IPS DF 6.9 (cell line): ENCODE measurements around the gene GPR18.

Source experiments
- DNase-seq: peaks from one replicate; pipeline ENCODE4 v3.0.0-alpha.2; 2013; ENCODE audit warnings: low read depth, low spot score
- H3K27ac ChIP-seq: one replicate; pipeline ENCODE4 v1.5.1; 2013; ENCODE audit warnings: low read length, control low read depth
- H3K27me3 ChIP-seq: 2 replicates; pipeline ENCODE4 v1.6.1; 2013; ENCODE audit warnings: mild to moderate bottlenecking, low read length; ENCODE audit not compliant: control insufficient read depth, insufficient read depth
- H3K36me3 ChIP-seq: 2 replicates; pipeline ENCODE4 v1.6.1; 2013; ENCODE audit warnings: low read length; ENCODE audit not compliant: control insufficient read depth, insufficient read depth
- H3K4me1 ChIP-seq: 2 replicates; pipeline ENCODE4 v1.6.1; 2013; ENCODE audit warnings: low read length; ENCODE audit not compliant: control insufficient read depth, insufficient read depth
- H3K4me3 ChIP-seq: 2 replicates; pipeline ENCODE4 v1.5.1; 2013; ENCODE audit warnings: mild to moderate bottlenecking, low read length
- H3K9me3 ChIP-seq: 2 replicates; pipeline ENCODE4 v1.6.1; 2013; ENCODE audit warnings: low read length, inconsistent platforms; ENCODE audit not compliant: control insufficient read depth, insufficient read depth
- WGBS: extraction: QIAGEN DNeasy Blood & Tissue Kit; methylation state at CpG from one replicate; pipeline ENCODE4 v1.1.7; 2013; ENCODE audit warnings: mixed read lengths, missing lambda C conversion rate; ENCODE audit not compliant: insufficient read length, insufficient coverage; 5-methylcytosine and 5-hydroxymethylcytosine counted together

Gene GPR18

DNA sequence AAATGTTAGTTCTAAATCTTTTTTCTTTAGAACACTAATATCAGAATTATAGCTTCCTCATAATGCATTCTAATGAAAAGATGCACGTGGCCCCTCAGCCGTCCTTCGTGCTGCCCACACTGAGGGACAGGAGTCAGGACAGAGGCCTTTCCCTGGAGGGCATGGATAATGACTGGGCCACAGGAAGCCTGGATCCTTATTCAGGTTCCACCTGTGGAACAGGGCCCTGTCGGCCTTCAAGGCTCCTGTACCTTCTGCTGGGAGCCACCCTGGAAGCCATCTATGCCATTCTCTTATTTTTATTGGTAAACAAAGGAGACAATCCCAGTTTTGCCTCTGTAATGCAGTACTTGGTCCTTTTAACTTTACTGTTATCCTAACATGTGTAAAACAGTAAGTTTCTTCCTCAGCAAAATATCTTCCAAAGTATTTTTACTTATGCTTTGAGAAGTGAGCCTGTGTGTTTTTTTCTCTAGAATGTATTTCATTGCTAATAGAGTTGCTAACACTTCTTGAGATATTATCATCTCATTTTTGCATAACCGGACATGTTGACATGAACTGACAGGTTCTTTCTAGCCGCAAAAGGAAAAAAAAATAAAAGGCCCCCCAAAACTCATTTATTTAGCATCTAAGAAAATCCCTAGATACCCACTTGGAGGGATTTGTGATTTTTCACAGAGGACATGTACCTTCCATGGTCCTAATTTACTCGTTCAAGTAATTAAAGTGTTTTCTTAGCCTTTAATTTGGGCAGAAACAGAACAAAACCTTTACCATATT lies 43.1 kb upstream of the GPR18 start:
- no peak overlapping the region for H3K4me3 ChIP-seq
- H3K4me1 ChIP-seq, result 0 out of 2 replicates have a peak, but pooled peaks cover 2% of the 10 kb centered on the region
- H3K9me3 ChIP-seq, result no peaks in the 10 kb centered on the region
- DNase-seq, result no peak
- H3K36me3 ChIP-seq, result no peaks in the 10 kb centered on the region
- whole genome bisulfite sequencing, result no CpG with 5 or more reads among the region's 7 CpGs
- no peak overlapping the region for H3K27ac ChIP-seq
- no peaks in the 10 kb centered on the region for H3K27me3 ChIP-seq

DNA sequence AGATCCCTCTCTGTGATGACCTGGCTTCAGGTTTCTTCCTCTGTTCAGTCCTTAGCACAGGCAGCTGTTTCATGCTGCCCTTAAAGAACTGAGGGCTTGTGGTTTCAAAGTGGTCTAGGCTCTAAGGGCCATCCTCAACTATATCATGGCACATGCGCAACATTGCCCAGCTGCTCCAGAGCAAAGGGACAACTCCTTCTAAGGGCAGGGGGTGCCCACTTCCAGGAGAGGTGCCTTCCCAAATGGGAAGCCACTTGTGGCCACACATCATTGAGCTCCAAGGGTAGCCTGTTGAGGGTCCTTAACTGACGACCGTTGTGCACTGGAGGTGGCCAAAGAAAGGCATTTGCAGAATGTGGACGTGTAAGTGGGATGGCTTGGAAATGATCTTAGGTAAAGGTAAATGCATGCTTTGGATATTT lies 41.8 kb upstream of the GPR18 start:
- no peak for DNase-seq
- 0 out of 2 replicates have a peak, but pooled peaks cover 2% of the 10 kb centered on the region for H3K4me1 ChIP-seq
- H3K27me3 ChIP-seq, result no peaks in the 10 kb centered on the region
- no peak overlapping the region for H3K27ac ChIP-seq
- no peaks in the 10 kb centered on the region for H3K36me3 ChIP-seq
- H3K9me3 ChIP-seq, result no peaks in the 10 kb centered on the region
- H3K4me3 ChIP-seq, result no peak overlapping the region
- no CpG with 5 or more reads among the region's 4 CpGs for WGBS

GRCh38 chr13:99299256-99299919 lies 41.2 kb upstream of the GPR18 start:
- Histone ChIP-seq H3K4me3 (no peak overlapping the region), H3K4me1 (0 out of 2 replicates have a peak, but pooled peaks cover 2% of the 10 kb centered on the region), H3K36me3 (no peaks in the 10 kb centered on the region), H3K27ac (no peak overlapping the region), H3K27me3 (no peaks in the 10 kb centered on the region), H3K9me3 (no peaks in the 10 kb centered on the region)
- WGBS, result no CpG with 5 or more reads among the region's 4 CpGs
- DNase-seq, result no peak

DNA sequence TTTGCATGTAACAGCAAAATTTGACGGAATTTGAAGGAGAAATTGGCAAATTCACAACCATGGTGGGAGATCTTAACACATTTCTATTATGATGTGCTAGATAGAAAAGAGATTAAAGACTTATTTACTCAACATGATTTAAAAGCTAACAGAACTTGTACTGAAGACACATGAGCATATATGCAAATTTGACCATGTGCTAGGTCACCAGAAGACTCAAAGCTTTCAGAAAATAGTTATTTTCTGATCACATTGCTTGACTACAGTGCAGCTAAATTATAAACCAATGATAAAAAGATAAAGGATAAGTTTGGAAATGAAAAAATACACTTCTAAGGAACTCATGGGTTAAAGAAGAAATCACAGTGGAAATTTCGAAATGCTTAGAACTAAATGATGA lies 39.9 kb upstream of the GPR18 start:
- no peak overlapping the region for H3K27ac ChIP-seq
- 0 out of 2 replicates have a peak, but pooled peaks cover 2% of the 10 kb centered on the region for H3K4me1 ChIP-seq
- no peak overlapping the region for H3K4me3 ChIP-seq
- no peaks in the 10 kb centered on the region for H3K9me3 ChIP-seq
- H3K27me3 ChIP-seq, result no peaks in the 10 kb centered on the region
- no CpG with 5 or more reads among the region's 2 CpGs for WGBS
- H3K36me3 ChIP-seq, result no peaks in the 10 kb centered on the region
- no peak for DNase-seq

DNA sequence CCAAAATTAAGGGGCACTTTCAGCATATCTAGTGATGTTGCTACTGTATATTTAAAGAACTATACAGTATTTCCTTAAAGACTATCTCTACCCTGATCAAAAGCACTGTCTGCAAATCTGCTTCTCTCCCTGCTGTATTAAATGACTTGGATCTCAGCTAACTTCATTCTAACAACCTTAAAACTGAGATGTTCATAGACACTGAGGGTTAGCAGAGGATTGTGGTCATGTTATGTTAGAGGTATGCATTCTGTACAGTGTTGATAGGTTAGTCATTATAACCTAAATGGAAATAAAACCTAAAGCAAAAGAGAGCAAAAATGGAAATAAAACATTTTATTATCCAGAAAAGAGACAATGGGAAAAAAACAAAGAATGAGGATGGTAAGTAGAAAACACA lies 39.2 kb upstream of the GPR18 start:
- no peaks in the 10 kb centered on the region for H3K9me3 ChIP-seq
- H3K36me3 ChIP-seq, result no peaks in the 10 kb centered on the region
- H3K27ac ChIP-seq, result no peak overlapping the region
- DNase-seq, result no peak
- H3K27me3 ChIP-seq, result no peaks in the 10 kb centered on the region
- 0 out of 2 replicates have a peak, but pooled peaks cover 2% of the 10 kb centered on the region for H3K4me1 ChIP-seq
- H3K4me3 ChIP-seq, result no peak overlapping the region

DNA sequence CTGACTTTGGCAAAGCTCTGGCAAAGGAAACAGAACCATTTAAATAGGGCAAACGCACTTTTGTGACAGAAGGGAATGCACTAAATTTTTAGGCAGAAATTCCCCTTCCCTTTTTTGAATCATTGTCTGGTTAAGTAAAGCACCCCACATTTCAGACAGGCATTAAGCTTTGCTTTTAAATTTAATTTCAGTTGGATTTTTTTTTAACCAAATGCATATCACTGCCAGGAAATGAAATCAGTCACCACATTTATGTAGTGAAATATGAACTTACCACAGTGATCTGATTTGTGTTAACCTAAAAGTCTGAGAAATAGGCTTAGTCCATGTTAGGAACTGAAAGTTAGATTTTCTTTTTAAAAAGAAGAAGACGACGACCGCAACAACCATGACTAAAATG lies 38.2 kb upstream of the GPR18 start:
- no peak for DNase-seq
- no CpG with 5 or more reads among the region's 4 CpGs for WGBS

DNA sequence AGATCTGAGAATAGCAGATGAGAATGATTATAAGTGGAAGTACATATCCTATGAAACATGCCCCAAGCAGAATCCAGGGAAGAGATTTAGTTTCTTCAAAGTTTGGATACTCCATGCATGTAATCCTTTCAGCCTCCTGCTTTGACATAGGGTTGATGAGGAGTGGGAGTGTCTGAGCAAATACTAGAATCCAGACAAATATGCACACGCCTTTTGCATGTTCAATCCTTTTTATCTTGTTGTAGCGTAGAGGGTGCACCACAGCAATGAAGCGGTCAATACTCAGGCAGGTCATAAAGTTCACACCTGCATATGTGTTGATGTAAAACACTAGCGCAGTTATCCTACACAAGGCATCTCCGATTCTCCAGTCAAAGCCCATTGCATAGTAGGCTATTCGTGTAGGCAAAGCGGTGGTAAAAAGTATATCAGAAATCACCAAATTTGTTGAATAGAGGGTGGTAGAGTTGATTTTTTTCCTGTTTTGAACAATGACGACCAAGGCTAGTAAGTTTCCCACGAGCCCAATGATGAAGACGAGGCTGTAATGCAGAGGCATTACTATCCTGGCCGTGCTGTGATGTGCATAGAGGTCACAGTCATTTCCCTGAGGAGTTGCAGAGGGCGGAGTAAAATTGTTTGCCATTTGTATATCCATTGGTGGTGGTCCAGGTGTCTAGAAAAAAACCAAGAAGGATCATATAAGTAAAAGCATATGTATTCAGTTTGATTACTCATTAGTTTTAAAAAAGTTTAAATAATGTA lies 37.5 kb upstream of the GPR18 start:
- Histone ChIP-seq H3K4me1 (0 out of 2 replicates have a peak, but pooled peaks cover 2% of the 10 kb centered on the region), H3K36me3 (no peaks in the 10 kb centered on the region), H3K9me3 (no peaks in the 10 kb centered on the region), H3K27ac (no peak overlapping the region), H3K27me3 (no peaks in the 10 kb centered on the region), H3K4me3 (no peak overlapping the region)
- no CpG with 5 or more reads among the region's 12 CpGs for WGBS
- DNase-seq, result no peak

More for the DNA sequence above, 38.2 kb upstream of the GPR18 start:
- Histone ChIP-seq H3K36me3 (no peaks in the 10 kb centered on the region), H3K4me1 (0 out of 2 replicates have a peak, but pooled peaks cover 2% of the 10 kb centered on the region), H3K4me3 (no peak overlapping the region), H3K27me3 (no peaks in the 10 kb centered on the region), H3K27ac (no peak overlapping the region), H3K9me3 (no peaks in the 10 kb centered on the region)

DNA sequence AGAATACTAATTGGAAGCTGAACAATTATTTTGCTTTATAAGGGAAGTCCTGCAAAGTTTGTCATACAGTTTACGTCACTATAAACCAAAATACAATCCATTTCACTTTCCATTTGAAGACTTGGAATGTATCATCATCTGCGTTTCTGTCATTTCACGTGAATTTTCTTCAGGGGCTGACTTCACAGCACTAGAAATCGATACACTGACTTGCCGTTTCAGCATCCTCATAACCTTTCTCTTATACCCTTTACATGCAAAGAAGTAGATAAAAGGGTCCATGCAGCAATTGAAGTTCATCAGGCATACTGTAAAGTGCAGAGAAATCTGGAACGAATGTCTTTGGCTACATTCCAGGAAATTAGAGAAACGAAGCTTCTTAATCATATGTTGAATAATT lies 36.8 kb upstream of the GPR18 start:
- no peak overlapping the region for H3K27ac ChIP-seq
- DNase-seq, result no peak
- H3K4me3 ChIP-seq, result no peak overlapping the region
- H3K36me3 ChIP-seq, result no peaks in the 10 kb centered on the region
- no peaks in the 10 kb centered on the region for H3K9me3 ChIP-seq
- H3K27me3 ChIP-seq, result no peaks in the 10 kb centered on the region
- H3K4me1 ChIP-seq, result 0 out of 2 replicates have a peak, but pooled peaks cover under 1% of the 10 kb centered on the region
- no CpG with 5 or more reads among the region's 7 CpGs for whole genome bisulfite sequencing

GRCh38 chr13:99294198-99294597 lies 36.0 kb upstream of the GPR18 start:
- no peaks in the 10 kb centered on the region for H3K27me3 ChIP-seq
- H3K4me1 ChIP-seq, result no peaks in the 10 kb centered on the region
- no peak for DNase-seq
- no peak overlapping the region for H3K27ac ChIP-seq
- H3K4me3 ChIP-seq, result no peak overlapping the region
- H3K9me3 ChIP-seq, result no peaks in the 10 kb centered on the region
- no peaks in the 10 kb centered on the region for H3K36me3 ChIP-seq

DNA sequence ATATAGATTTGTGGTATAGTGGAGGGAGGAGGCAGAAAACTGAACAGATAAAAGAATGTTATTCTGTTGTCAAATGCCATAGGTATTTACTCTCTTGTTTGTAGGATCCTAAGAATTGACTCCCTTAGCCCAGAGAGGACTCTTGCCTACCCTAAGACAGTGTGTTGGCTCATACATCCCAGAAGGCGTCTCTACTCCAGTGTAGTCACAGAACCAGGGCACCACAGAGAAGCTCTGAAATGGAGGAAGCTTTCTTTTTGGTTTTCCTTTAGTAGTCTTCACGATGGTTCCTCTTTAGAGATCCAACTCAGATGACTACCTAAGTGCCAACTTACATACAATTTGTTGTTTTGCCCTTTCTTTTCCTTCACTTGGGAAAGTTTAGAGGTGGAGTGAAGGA lies 35.0 kb upstream of the GPR18 start:
- Histone ChIP-seq H3K4me3 (no peak overlapping the region), H3K4me1 (no peaks in the 10 kb centered on the region), H3K27ac (no peak overlapping the region), H3K9me3 (no peaks in the 10 kb centered on the region), H3K27me3 (no peaks in the 10 kb centered on the region), H3K36me3 (no peaks in the 10 kb centered on the region)
- WGBS, result no CpG with 5 or more reads among the region's 2 CpGs
- DNase-seq, result no peak
